Superior temporal gyrus (tissue), 1 donor: ENCODE data around the gene SP7.
A peak's percentile ranks its signal among the peaks of the same experiment; 100 is the strongest.
"Not testable (repeated sequence)": the region's sequence is repeated elsewhere in the genome, so short reads cannot be mapped to it uniquely, and the experiment has no call there.

Experiments
- DNase-seq: peaks from one replicate; pipeline ENCODE4 v3.0.0-alpha.2; 2016; ENCODE audit errors: extremely low spot score

Gene SP7

DNA sequence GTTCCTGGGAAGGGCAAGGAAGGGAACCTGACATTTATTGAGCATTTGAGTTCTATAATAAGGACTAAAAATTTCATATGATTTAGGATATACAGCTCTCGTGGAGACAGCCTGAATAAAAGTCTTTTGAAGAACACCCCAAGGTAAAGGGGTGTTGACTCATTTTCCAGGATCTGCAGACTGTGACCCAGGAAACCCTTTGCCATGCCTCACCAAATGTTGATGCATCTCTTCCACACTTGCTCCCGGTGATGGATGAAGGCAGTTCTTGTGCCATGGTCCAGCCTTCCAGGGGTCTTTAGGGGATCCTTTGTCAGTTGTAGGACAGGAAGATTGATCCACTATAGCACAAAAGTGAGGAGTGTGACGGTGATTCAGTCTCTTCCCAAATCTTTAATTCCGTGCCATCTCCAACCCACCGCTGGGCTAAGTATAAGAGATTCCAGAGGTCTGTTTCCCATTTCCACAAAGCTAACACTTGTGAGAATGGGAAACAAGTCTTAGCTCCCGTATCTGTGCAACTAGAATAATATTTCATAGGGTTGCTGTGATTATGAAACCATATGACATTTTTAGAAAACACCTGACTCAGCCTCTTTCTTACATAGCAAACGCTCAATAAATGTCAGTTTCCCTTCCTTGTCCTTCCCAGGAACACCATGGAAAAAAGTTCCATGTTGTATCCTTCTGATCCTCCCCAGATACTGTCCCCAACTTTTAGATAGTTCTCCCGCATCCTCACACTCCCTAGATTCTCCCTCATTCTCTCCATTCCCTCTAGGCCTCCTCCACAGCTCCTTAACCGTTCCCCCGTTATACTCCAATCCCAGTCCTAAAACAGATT is 15.6 kb downstream of the SP7 start:
- DNase-seq = no peak

DNA sequence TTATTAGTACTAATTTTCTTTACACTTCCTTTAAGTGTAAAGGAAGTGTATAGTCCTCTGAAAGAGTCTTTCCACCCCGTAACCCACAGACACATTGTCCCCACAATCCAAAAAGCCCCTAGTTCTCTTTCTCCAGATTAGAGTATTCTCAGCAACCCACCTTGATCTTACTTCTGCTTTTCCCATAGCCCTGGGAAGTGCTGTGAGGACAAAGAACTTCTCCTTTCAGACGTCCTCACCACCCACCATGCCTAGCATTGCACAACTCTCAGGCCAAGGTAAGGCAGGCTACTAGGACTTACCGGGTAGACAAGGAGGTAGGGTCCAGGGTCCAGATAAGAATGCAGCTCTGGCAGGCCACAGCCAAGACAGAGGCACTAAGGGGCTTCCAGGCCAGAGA is 22.2 kb downstream of the SP7 start:
- no peak for DNase-seq

DNA sequence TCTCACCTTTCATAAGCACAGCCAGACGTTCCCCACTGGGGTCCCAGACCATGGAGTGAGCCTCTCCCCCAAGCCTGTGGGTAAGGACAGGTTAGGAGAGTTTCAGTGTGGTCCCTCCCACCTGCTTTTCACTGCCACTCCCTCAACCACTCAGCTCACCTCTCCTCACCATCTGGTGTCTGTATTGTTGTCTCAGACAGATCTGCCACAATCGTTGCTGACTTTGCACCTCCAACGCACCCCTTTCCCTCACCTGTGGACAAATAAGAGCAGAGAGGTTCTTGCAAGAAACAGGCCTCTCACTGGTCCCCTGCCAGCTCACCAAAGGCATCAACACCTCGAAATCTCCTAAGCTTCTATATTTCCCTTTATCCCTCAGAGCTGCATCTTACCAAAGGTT is 27.9 kb downstream of the SP7 start:
- DNase-seq = no peak

DNA sequence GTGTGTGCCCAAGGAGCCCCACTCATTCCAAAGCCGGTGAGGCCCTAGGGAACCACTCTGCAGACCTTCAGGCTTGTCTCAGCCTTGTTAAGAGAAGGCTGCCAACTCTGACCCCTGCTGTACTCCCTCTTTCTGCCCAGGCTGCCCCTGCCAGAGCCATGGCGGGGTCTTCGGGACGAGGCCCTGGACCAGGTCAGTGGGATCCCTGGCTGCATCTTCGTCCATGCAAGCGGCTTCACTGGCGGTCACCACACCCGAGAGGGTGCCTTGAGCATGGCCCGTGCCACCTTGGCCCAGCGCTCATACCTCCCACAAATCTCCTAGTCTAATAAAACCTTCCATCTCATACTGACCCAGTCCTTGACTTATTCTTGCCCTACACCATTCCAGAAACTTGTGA is 29.3 kb downstream of the SP7 start:
- no peak for DNase-seq

DNA sequence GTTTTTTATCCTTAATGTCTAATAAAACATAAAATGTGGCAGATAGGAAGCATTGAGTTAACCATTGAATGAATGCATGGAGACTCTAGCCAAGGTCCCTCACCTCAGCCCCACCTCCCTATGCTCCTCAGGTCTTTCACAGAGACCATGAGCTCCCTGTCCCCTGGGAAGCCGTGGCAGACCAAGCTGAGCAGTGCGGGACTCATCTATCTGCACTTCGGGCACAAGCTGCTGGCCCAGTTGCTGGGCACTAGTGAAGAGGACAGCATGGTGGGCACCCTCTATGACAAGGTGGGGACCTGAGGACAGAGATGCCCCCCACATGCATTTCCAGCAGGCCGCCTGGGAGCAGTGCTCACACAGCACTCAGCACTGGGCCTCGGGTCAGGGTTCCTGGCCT is 33.3 kb downstream of the SP7 start:
- DNase-seq = no peak

DNA sequence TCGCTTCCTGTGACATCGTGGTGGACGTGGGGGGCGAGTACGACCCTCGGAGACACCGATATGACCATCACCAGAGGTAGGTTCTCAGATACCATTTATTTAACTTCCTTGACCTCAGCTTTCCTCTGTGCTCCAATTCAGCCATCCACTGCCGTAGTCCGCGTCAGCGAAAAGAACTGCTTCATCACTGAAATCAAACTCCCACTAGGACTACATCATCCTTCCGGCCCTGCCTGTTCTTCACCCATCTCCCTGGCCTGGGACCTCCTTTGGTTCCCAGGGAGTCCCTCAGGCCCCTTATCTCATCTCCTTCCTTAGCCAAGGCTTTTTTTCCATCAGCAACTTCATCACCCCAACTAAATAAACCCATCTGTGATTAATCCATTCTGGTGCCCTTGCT is 36.0 kb downstream of the SP7 start:
- no peak for DNase-seq

DNA sequence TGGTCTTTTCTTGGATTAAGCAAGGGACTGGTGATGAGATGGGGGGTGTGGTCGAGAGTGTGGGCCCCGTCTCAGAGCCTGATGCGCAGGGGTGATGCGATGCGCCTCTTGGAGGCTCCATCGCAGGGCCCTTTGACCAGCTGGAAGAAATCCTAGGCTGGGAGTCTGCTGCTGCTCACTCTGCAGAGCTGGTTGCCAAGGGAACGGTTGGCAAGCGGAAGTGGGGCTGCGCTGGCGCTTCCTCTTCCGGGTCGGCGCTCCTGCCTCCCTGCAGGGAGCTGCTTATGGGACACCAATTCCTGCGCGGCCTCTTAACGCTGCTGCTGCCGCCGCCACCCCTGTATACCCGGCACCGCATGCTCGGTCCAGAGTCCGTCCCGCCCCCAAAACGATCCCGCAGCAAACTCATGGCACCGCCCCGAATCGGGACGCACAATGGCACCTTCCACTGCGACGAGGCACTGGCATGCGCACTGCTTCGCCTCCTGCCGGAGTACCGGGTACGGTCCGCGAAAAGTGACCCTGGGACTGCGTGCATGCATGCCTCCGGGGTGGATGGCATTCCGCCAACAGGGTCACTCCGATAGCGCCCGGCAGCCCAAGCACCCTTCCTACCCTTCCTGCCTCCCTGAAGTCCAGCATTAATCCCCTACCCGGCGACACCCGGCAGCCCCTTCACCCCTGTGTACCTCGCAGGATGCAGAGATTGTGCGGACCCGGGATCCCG is 36.5 kb downstream of the SP7 start, which contains the start of gene MYG1:
Gene MYG1, plus strand, starts transcription at position 242 of the 727 bp plus-strand sequence. Its CDS starts 43 bp downstream, at position 285.
- peak; percentile 94 for DNase-seq

DNA sequence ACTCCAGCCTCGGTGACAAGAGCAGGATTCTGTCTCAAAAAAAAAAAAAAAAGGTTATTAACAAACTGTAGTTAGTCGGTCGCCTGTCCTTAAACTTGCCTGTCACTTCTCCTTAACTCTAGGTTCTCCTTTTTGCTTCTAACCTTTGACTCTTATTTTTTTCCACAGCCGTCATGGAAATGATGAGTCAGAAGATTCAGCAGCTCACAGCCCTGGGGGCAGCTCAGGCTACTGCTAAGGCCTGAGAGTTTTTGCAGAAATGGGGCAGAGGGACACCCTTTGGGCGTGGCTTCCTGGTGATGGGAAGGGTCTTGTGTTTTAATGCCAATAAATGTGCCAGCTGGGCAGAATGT is 37.1 kb downstream of the SP7 start:
- no peak for DNase-seq

DNA sequence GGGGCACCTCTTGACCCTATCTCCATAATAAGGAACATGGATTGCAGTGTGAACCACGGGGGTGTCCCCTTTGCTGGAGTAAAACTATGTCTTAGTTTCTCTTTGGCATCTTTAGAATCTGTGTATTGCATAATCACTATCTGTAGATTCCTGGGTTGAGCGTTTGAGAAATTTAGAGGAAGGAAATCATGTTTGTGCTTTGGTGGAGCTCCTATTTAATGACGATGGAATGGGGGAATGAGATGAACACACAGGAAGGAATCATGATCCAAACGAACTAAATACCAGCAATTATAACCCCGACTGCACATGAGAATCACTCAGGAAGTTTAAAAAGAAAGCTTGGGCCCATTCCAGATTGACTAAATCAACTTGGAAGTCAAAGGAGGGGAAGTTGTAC is 38.0 kb downstream of the SP7 start:
- DNase-seq = no peak

DNA sequence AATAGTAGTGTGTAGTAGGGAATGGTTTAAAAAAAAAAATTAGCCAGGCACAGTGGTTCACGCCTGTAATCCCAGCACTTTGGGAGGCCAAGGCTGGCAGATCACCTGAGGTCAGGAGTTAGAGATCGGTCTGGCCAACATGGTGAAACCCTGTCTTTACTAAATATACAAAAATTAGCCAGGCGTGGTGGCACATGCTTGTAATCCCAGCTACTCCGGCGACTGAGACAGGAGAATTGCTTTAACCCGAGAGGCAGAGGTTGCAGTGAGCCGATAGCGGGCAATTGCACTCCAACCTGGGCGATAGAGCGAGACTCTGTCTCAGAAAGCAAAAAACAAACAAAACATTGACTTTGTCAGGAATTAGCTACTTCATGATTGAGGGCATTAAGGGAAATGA is 39.0 kb downstream of the SP7 start:
- DNase-seq = not testable (repeated sequence)

DNA sequence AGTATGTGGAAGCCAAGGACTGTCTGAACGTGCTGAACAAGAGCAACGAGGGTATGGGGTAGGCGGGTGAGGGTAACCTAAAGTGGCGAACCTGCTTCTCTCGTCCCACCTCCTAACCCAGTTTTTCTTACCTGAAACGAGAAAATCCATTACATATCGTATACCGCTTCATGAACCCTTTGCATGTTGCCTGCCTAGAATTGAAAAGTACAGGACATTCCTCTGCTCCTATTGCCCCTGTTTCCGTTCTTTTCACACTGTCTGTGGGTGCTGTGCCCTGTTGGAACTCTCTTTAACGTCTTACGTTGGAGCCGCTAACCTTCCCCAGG is 40.3 kb downstream of the SP7 start:
- no peak for DNase-seq

DNA sequence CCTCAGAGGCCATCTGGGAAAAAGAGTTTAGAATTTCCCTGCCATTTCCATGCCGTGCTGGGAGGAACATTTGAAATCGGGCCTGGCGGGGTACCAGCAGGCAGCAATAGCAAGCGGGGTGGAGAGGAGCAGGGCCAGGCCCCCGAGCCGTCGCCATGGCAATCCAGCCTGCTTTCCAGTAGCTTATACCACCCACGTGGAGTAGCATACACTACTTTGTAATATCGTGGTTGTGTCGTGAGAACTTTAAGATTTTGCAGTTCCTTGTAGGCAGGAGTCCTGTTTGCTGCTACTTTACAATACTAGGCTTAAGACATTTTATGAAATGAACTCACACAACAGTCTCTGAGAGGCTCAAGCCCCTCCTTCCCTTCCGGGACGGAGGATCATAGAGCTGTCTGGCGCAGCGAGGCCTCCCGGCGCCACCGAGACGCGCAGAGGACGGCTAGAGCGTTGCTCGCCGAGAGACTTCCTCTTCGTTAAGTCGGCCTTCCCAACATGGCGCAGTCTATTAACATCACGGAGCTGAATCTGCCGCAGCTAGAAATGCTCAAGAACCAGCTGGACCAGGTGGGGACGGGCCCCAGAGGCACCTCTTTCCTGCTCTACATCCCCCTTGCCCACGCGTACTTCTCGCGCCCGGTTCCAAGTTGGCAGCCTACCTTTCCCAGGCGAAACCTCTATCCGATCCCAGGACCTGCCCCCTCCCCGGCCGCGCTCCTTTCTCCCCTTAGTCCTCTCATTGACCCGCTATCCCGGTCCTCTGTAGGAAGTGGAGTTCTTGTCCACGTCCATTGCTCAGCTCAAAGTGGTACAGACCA is 40.9 kb downstream of the SP7 start, which contains the start of gene PFDN5:
Gene PFDN5, plus strand, starts transcription at position 473 of the 821 bp plus-strand sequence. Its CDS starts 26 bp downstream, at position 499.
- peak; percentile 90 for DNase-seq

DNA sequence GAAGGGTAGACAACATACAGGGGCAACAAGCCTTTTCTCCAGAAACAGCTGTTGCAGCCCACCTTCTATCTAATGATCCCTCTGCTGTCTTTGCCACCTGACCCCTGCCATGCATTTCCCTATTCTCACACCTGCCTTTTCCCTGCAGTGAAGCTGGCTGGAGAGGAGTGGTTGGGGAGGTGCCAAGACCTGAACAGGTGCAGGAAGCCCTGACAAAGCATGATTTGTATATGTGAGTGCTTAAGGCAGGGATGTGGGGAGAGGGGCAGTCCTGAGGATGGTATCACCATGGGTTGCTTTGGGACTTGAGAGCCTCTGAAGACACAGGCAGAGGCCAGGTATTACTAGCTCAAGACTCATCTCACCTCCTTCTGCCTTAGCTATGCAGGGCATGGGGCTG is 43.7 kb downstream of the SP7 start:
- no peak for DNase-seq

DNA sequence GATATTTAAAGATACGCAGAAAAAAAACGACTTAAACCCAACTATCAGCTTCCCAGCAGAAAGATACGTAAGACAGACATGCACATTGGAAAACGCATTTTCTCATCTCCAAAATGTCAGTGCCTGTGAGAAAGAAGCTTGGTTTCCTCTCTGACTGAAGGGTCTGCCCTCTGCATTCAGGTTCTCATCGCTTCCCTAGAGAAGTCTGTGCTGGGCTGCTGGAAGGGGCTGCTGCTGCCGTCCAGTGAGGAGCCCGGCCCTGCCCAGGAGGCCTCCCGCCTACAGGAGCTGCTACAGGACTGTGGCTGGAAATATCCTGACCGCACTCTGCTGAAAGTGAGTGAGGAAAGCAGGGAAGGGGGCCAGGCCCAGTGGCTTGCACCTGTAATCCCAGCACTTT is 45.5 kb downstream of the SP7 start:
- no peak for DNase-seq

DNA sequence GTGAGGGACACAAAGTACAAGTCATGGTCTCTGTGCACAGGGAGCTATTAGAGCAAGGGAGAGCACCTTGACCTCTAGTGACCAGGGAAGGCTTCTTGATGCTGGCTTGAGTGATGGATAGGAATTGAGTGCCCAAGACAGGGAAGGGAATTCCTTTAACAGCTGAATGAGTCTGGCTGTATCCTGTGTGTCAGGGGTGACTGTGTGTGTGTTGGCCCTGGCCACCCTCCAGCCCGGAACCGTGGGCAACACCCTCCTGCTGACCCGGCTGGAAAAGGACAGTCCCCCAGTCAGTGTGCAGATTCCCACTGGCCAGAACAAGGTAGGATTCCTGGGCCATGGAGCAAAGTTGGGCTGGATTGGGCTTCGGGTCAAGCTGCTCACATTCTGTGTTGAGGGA is 46.3 kb downstream of the SP7 start:
- no peak for DNase-seq

DNA sequence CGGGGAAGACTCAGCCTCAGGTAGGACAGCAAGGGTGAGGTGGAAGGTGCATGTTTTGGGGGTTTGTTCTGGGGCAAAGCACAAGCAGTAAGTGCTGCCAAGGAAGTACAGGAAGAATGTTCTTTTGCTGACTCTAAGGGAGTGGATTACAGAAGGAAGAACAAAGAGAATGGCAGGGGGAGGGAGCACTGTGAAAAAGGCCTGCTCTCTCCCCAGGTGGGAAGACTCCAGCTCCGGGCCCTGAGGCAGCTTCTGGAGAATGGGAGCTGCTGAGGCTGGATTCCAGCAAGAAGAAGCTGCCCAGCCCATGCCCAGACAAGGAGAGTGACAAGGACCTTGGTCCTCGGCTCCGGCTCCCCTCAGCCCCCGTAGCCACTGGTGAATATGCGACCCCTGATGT is 47.8 kb downstream of the SP7 start:
- no peak for DNase-seq

DNA sequence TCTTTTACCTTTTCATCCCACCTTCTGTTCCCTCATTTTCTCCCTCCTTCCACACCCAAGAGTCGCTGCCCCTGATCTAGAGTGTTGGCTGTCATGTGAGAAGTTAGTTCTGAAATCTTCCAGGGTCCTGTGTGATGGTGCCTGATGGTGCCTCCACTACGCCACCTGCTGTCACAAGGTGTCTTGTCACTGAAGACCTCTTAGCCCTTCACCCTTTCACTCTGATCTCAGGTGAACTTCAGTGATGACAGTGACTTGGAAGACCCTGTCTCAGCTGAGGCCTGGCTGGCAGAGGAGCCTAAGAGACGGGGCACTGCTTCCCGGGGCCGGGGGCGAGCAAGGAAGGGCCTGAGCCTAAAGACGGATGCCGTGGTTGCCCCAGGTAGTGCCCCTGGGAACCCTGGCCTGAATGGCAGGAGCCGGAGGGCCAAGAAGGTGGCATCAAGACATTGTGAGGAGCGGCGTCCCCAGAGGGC is 48.4 kb downstream of the SP7 start:
- peak; percentile 78 for DNase-seq

DNA sequence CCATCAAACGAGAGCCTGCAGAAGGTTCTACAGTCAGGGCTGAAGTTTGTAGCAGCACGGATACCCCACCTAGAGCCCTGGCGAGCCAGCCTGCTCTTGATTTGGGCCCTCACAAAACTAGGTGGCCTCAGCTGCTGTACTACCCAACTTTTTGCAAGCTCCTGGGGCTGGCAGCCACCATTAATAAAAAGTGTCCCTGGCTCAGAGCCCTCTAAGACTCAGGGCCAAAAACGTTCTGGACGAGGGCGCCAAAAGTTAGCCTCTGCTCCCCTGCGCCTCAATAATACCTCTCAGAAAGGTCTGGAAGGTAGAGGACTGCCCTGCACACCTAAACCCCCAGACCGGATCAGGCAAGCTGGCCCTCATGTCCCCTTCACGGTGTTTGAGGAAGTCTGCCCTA is 49.7 kb downstream of the SP7 start:
- no peak for DNase-seq

DNA sequence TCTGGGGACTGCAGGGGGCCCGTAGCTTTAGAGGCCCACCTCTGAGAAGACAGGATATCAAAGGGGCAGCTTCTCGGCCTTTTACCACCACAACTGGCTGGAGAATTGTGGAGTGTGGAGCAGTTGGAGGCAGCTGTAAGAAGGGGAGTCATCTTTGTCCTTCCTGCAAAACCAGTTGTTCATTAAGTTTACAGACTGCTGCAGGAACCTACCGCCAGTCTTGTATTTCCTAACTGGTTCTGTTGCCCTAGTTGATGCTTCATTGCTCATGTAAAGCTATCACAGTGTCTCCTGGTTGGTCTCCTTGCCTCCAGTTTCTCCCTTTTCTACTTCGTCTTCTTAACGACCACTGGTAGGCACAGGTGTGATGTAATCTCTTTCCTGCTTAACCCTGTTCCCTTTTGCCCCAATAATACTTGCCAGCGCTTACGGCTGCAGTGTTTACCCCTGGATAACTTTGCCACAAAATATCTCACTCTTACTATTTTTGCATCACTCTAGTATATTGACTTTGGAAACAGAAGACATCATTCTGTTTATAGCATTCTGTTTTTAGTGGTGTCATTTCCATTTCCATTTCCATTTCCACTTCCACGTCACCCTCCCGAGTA is 56.2 kb downstream of the SP7 start:
- DNase-seq = no peak

DNA sequence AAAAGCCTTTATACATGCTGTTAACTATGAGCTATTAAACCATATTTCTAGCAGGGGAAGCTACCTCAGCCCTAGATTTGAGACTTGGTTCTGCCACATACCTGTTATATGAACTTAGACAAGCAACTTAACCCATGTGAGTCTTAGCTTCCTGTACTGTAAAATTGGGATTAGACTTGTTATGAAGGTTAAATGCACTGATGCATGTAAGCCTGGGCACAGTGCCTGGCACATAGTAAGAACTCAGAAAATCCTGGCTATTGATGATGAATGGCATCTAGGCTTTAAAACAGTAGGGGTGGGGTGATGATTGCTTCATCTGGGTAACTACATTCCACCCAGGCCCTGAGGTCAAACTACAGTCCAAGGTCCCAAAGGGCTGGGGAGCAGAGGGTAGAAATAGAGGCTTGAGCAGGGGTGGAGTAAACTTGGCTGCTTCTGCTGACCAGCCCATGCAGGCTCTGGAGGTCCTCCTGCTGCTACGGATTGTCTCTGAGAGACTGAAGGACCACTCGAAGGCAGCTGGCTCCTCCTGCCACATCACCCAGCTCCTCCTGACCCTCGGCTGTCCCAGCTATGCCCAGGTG is 56.8 kb downstream of the SP7 start:
- DNase-seq = no peak

DNA sequence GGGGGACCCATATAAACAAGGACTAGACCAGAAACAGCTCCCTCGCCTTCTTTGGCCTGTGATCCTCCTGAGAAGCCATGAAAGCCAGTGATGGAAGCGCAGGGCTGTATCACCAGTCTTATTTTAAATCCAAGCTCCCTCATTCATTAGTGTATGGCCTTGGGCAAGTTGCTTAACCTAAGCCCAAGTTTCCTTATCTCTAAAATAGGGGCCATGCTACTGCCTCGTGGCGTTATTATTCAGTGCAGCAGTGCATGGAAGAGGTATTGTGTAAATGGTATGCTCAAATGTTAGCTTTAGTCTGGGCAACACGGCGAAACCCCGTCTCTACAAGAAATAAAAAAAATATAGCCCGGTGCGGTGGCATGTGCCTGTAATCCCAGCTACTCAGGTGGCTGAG is 58.2 kb downstream of the SP7 start:
- DNase-seq = no peak
